Cardiac muscle cell (in vitro differentiated cells and primary cell): Measurements from ENCODE around the gene AHNAK. TPM values are rescaled to one million over a fixed set of nuclear protein-coding genes. Genes with fewer than 3 reads are reported as not detected.

Experiments
- DNase-seq, 2 donors: peaks; one replicate each; pipeline versions ENCODE4 v3.0.0 to v3.0.0-alpha.2; 2010 to 2017; ENCODE audit warnings: low read depth in 1 of 2, low spot score in 1 of 2
- H3K27ac ChIP-seq: fragments of 200-600 bp; sonication (generic); 2 replicates; pipeline ENCODE4 v1.5.1; 2016
- H3K27me3 ChIP-seq: fragments of 200-600 bp; sonication (generic); 2 replicates; pipeline ENCODE4 v1.6.0; 2016; ENCODE audit warnings: control low read depth
- H3K36me3 ChIP-seq: fragments of 200-600 bp; sonication (generic); 2 replicates; pipeline ENCODE4 v1.5.1; 2016; ENCODE audit warnings: control low read depth
- H3K4me1 ChIP-seq: fragments of 200-600 bp; sonication (generic); 2 replicates; pipeline ENCODE4 v1.8.1; 2017; ENCODE audit warnings: low read depth, mild to moderate bottlenecking, mixed run types
- H3K4me3 ChIP-seq: fragments of 200-600 bp; sonication (generic); 2 replicates; pipeline ENCODE4 v1.5.1; 2016; ENCODE audit warnings: mild to moderate bottlenecking
- H3K9me3 ChIP-seq: fragments of 200-600 bp; sonication (generic); 2 replicates; pipeline ENCODE4 v1.5.1; 2017; ENCODE audit warnings: low read depth, mild to moderate bottlenecking, control low read depth
- CTCF ChIP-seq: IDR thresholded peaks from 2 replicates; pipeline ENCODE4 v1.5.1; 2012; ENCODE audit warnings: low read depth, mild to moderate bottlenecking, low read length
- polyA plus RNA-seq: library from polyadenylated mRNA; unstranded; fragments of >200 nt; fragmentation: Nextera tagmentation; extraction: Ambion mirVana; gene quantifications from 2 replicates; pipeline ENCODE4 v1.2.1, GENCODE V29; 2016
- total RNA-seq: library from RNA; depleted of rRNA; stranded (reverse); fragments of >200 nt; gene quantifications from 2 replicates; pipeline ENCODE4 v1.2.3, GENCODE V29; 2016

The AHNAK gene
- total and polyA plus RNA-seq, 2 experiments from 2014 or later = 13.4 to 77.1 TPM

- Histone ChIP-seq H3K4me3 (no peak overlapping the region), H3K27me3 (no peaks in the 10 kb centered on the region), H3K4me1 (peaks cover 9% of the 10 kb centered on the region), H3K36me3 (peaks cover 19% of the 10 kb centered on the region), H3K9me3 (no peaks in the 10 kb centered on the region), H3K27ac (no peak overlapping the region)
- no peak for DNase-seq
- TF ChIP-seq CTCF = no peak
Observed at GRCh38 chr11:62534779-62535545, 11.6 kb downstream of the AHNAK start.

GRCh38 chr11:62532096-62532495 is 14.5 kb downstream of the AHNAK start:
- H3K4me1 ChIP-seq = no peaks in the 10 kb centered on the region
- no peaks in the 10 kb centered on the region for H3K27me3 ChIP-seq
- TF ChIP-seq CTCF = no peak
- no peak for DNase-seq
- H3K36me3 ChIP-seq = peaks cover 19% of the 10 kb centered on the region
- H3K4me3 ChIP-seq = no peak overlapping the region
- no peaks in the 10 kb centered on the region for H3K9me3 ChIP-seq
- H3K27ac ChIP-seq = no peak overlapping the region

GRCh38 chr11:62516736-62517371 is 29.8 kb downstream of the AHNAK start:
- DNase-seq = no peak
- Histone ChIP-seq H3K4me3 (no peak overlapping the region), H3K9me3 (no peaks in the 10 kb centered on the region), H3K4me1 (no peaks in the 10 kb centered on the region), H3K27me3 (no peaks in the 10 kb centered on the region), H3K36me3 (peaks cover 4% of the 10 kb centered on the region), H3K27ac (no peak overlapping the region)
- TF ChIP-seq CTCF = no peak

- Histone ChIP-seq H3K4me3 (no peak overlapping the region), H3K36me3 (peaks cover 4% of the 10 kb centered on the region), H3K9me3 (no peaks in the 10 kb centered on the region), H3K27me3 (no peaks in the 10 kb centered on the region), H3K27ac (no peak overlapping the region), H3K4me1 (no peaks in the 10 kb centered on the region)
- DNase-seq = no peak
- TF ChIP-seq CTCF = no peak
Observed at GRCh38 chr11:62514151-62514550, 32.5 kb downstream of the AHNAK start.

GRCh38 chr11:62513626-62514025 is 33.0 kb downstream of the AHNAK start:
- Histone ChIP-seq H3K27ac (no peak overlapping the region), H3K4me1 (no peaks in the 10 kb centered on the region), H3K36me3 (no peaks in the 10 kb centered on the region), H3K27me3 (no peaks in the 10 kb centered on the region), H3K4me3 (no peak overlapping the region), H3K9me3 (no peaks in the 10 kb centered on the region)
- DNase-seq = no peak
- no peak for TF ChIP-seq CTCF
